GM12878 (cell line): ENCODE measurements around the gene DFFB. TPM values are rescaled to one million over a fixed set of nuclear protein-coding genes. Genes with fewer than 3 reads are reported as not detected.

Source experiments
- ATAC-seq: fragments of 200-7000 bp; cut with Tn5 transposase; 3 replicates; pipeline ENCODE4 v1.9.1; 2020; ENCODE audit warnings: mild to moderate bottlenecking, moderate library complexity
- BruUV-seq: library from RNA; stranded (reverse); fragments of 400-500 nt; replicated peaks from 2 replicates; lab custom pipeline; 2021; lab: Mats Ljungman, UMichigan
- CTCF ChIA-PET: fragments of 300-600 bp; sonication (Branson Sonifier 250); formaldehyde crosslinking; extraction: SDS; loops from one replicate; lab custom pipeline; 2021; ENCODE audit warnings: inconsistent platforms; lab: Yijun Ruan, JAX
- POLR2A ChIA-PET: fragments of 350-600 bp; formaldehyde crosslinking; extraction: SDS; loops from one replicate; lab custom pipeline; 2021; ENCODE audit warnings: inconsistent platforms; lab: Charles Lee
- RAD21 ChIA-PET: fragments of 300-600 bp; sonication (Branson Sonifier 250); formaldehyde crosslinking; loops from one replicate; lab custom pipeline; 2023; ENCODE audit warnings: antibody characterized with exemption; ENCODE audit not compliant: unreplicated experiment; lab: Charles Lee
- SMC1A ChIA-PET: fragments of 300-600 bp; sonication (Branson Sonifier 250); formaldehyde crosslinking; loops from one replicate; lab custom pipeline; 2023; ENCODE audit not compliant: unreplicated experiment, uncharacterized antibody; lab: Charles Lee
- DNase-seq: peaks from one replicate; pipeline ENCODE4 v3.0.0-alpha.2; 2011; ENCODE audit warnings: low read depth, low spot score
- FAIRE-seq: peaks from 3 replicates; lab custom pipeline; 2011; peaks lifted over from hg19 to GRCh38; lab: Jason Lieb, UNC
- H2AFZ ChIP-seq: 2 replicates; pipeline ENCODE4 v1.6.0; 2011; ENCODE audit warnings: low read depth, low read length, control low read depth; ENCODE audit not compliant: control insufficient read depth
- H3K27ac ChIP-seq: 2 replicates; pipeline ENCODE4 v1.5.1; 2011; ENCODE audit warnings: control low read depth; ENCODE audit not compliant: control insufficient read depth, insufficient read depth
- H3K27me3 ChIP-seq, 2 experiments: replicated peaks in 1 of 2; 2 replicates each; pipeline versions ENCODE4 v1.6.0 to v1.6.1; 2011; ENCODE audit warnings: low read length in 1 of 2; ENCODE audit not compliant: control insufficient read depth in 2 of 2, insufficient read depth in 2 of 2
- H3K36me3 ChIP-seq, 2 experiments: 2 replicates each; pipeline ENCODE4 v1.5.1; 2011; ENCODE audit warnings: low read length in 1 of 2; ENCODE audit not compliant: control insufficient read depth in 2 of 2, insufficient read depth in 2 of 2
- H3K4me1 ChIP-seq: 2 replicates; pipeline ENCODE4 v1.6.1; 2011; ENCODE audit warnings: mild to moderate bottlenecking, low read length, moderate library complexity, mixed read lengths; ENCODE audit not compliant: control insufficient read depth, insufficient read depth
- H3K4me2 ChIP-seq: 2 replicates; pipeline ENCODE4 v1.6.0; 2011; ENCODE audit warnings: control low read depth; ENCODE audit not compliant: control insufficient read depth, insufficient read depth
- H3K4me3 ChIP-seq: fragments of 200-600 bp; sonication (generic); 2 replicates; pipeline ENCODE4 v1.5.1; 2016
- H3K79me2 ChIP-seq: 2 replicates; pipeline ENCODE4 v1.6.0; 2011; ENCODE audit warnings: low read length; ENCODE audit not compliant: control insufficient read depth, insufficient read depth
- H3K9ac ChIP-seq: 2 replicates; pipeline ENCODE4 v1.8.0; 2011; ENCODE audit warnings: low read length, control low read depth, mixed read lengths; ENCODE audit not compliant: control insufficient read depth, insufficient read depth
- H3K9me3 ChIP-seq: replicated peaks from 3 replicates; pipeline ENCODE4 v1.5.1; 2011; ENCODE audit warnings: mild to moderate bottlenecking, low read length; ENCODE audit not compliant: control insufficient read depth, insufficient read depth
- H4K20me1 ChIP-seq: 2 replicates; pipeline ENCODE4 v1.6.0; 2011; ENCODE audit not compliant: control insufficient read depth, insufficient read depth
- CREM ChIP-seq: IDR thresholded peaks from 2 replicates; pipeline ENCODE4 v1.6.1; 2014; ENCODE audit warnings: antibody characterized with exemption, low read depth
- EGR1 ChIP-seq, 2 experiments: IDR thresholded peaks; 1 replicate in 1 of 2; 2 replicates in 1 of 2; pipeline ENCODE4 v1.6.1; 2011 to 2012; ENCODE audit warnings: low read depth in 2 of 2, low read length in 2 of 2, borderline replicate concordance in 1 of 2, mild to moderate bottlenecking in 1 of 2, moderate library complexity in 1 of 2
- FOXM1 ChIP-seq: IDR thresholded peaks from 2 replicates; pipeline ENCODE4 v1.6.1; 2012; ENCODE audit warnings: low read depth, mild to moderate bottlenecking, inconsistent platforms, low read length, moderate library complexity
- NBN ChIP-seq: fragments of 450-650 bp; IDR thresholded peaks from 2 replicates; pipeline ENCODE4 v1.6.1; 2016
- NR2C2 ChIP-seq: IDR thresholded peaks from 2 replicates; pipeline ENCODE4 v1.6.1; 2011; ENCODE audit warnings: borderline replicate concordance, low read depth; ENCODE audit not compliant: control insufficient read depth, insufficient read length
- ZNF24 ChIP-seq: fragments of 450-650 bp; IDR thresholded peaks from 2 replicates; pipeline ENCODE4 v1.6.1; 2017; ENCODE audit warnings: antibody characterized with exemption, mild to moderate bottlenecking
- WGBS: methylation state at CpG from one replicate; pipeline ENCODE4 v1.1.6; 2016; ENCODE audit warnings: low lambda C conversion rate; ENCODE audit not compliant: insufficient replicate concordance, insufficient coverage; ENCODE audit errors: missing lambda C conversion rate; 5-methylcytosine and 5-hydroxymethylcytosine counted together
- in situ Hi-C: fragments of 300-500 bp; cut with MboI; formaldehyde crosslinking; loops from 9 replicates; pipeline ENCODE4 v1.14.3; 2018; ENCODE audit warnings: mixed read lengths
- intact Hi-C: fragments of 100-400 bp; cut with micrococcal nuclease; formaldehyde crosslinking; loops from one replicate; pipeline ENCODE4 v1.14.2; 2022; ENCODE audit not compliant: unreplicated experiment
- polyA plus RNA-seq, 11 experiments: library from polyadenylated mRNA; depleted of rRNA in 4 of 11; unstranded in 6 of 11; stranded (reverse) in 5 of 11; fragments of >200 nt; fragmentation: Nextera tagmentation in 4 of 11; fragmentation: Illumina TruSeq in 1 of 11; extraction: Ambion mirVana in 4 of 11; extraction: Trizol in 1 of 11; gene quantifications; 1 replicate in 1 of 11; 2 replicates in 10 of 11; pipeline versions ENCODE4 v1.2.1 to v1.2.3, GENCODE V29; 2011 to 2016; ENCODE audit warnings: inconsistent platforms in 2 of 11, missing spikeins in 2 of 11, low read depth in 1 of 11
- total RNA-seq, 4 experiments: library from RNA; depleted of rRNA in 3 of 4; stranded (reverse); fragments of >200 nt in 3 of 4; fragmentation: Illumina TruSeq in 1 of 4; extraction: Trizol in 1 of 4; gene quantifications; 2 replicates each; pipeline versions ENCODE4 v1.2.1 to v1.2.3, GENCODE V29; 2013 to 2021
- TF ChIP-seq, protein P1 (sequence below), 3 experiments: IDR thresholded peaks in 2 of 3; conservative IDR thresholded peaks in 1 of 3; 2 replicates each; pipeline ENCODE4 v1.5.1; 2011; ENCODE audit warnings: low read depth in 3 of 3, low read length in 3 of 3, mild to moderate bottlenecking in 3 of 3, control low read depth in 2 of 3, moderate library complexity in 2 of 3, inconsistent platforms in 1 of 3, mixed read lengths in 1 of 3; ENCODE audit not compliant: control insufficient read depth in 2 of 3, insufficient read depth in 1 of 3; ENCODE audit errors: extremely low read depth in 1 of 3

DFFB gene
- total and polyA plus RNA-seq, 10 of the 15 experiments (the other 5 are each of a cell fraction or from before 2014, with no cell fraction given), result 2.7 to 10.7 (median 6.5) TPM

DNA sequence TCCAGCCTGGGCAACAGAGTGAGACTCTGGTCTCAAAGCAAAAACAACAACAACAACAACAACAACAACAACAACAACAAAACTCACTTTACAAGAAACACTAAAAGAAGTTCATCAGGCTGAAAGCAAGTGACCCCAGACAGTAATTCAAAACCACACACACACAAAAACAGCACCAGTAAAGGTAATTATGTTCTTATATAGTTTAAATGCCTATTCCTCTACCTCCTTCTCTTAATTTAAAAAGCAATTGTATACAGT is 41.1 kb downstream of the DFFB start (continued):
- no peak for TF ChIP-seq ZNF24
- no peak for TF ChIP-seq FOXM1

DNA sequence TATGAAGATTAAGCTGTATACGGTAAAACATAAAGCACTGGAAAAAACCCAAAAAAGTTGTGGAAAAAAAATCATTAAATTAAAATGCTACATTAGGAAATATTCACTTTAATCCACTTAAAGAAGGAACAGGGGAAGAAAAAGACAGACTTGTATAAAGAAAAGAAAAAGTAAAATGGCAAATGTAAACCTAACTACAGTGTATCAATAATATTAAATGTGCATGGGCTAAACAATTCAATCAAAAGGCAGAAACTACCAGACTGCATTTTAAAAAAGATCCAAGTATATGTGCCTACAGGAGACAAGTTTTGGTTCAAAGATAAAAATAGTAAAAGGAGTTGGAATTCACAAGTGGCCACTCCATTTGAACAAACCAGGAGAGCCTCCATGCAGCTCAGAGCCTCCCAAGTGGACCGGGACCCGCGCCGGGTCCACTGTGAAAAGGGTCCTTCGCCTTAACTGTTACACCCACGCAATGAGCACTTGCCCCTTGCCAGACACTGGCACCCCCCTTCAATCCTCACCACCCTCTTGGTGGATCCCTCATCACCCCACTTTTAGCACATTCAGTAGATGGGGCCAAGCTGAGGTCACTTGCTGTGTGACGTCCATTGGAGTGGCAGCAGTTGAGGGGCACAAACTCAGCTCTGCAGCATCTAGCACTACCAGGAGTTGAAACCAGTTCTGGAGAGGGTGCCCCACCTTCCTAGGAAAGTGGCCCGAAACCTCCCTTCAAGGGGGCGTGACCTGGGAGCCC is 41.9 kb downstream of the DFFB start:
- Histone ChIP-seq H3K4me2 (peak overlapping the region; percentile 88), H3K4me3 (peak overlapping the region; percentile 82), H4K20me1 (no peaks in the 10 kb centered on the region), H3K36me3 (no peaks in the 10 kb centered on the region; a peak in 1 of 4 replicates), H3K79me2 (peaks cover 30% of the 10 kb centered on the region), H3K4me1 (no peaks in the 10 kb centered on the region), H3K9ac (peak overlapping the region; percentile 87; the same call in 1 of the 2 replicates), H3K9me3 (no peaks in the 10 kb centered on the region; the same call in 2 of the 3 replicates), H2AFZ (peak overlapping the region; percentile 57), H3K27me3 (no peaks in the 10 kb centered on the region)
- intact Hi-C loops, result no loop called here
- SMC1A ChIA-PET, result interaction anchor here (0.7 to 1.4 kb wide), 4 partner anchors 8 to 42 kb away, joined by 3 to 7 read pairs (median 4); partner anchors contain the start of genes CEP104 and DFFB
- RAD21 ChIA-PET, result interaction anchor here (0.8 to 1.5 kb wide), 6 partner anchors 11 to 127 kb away, joined by 3 to 6 read pairs (median 4); partner anchors contain the start of genes DFFB and LRRC47
- POLR2A ChIA-PET, result interaction anchor here (0.7 kb wide), 1 partner anchor 19 kb away, joined by 3 read pairs; no protein-coding TSS in a partner anchor
- no TSS peak for BruUV-seq
- FAIRE-seq (no peak), DNase-seq (no peak)
- TF ChIP-seq CREM (0 out of 2 replicates have a peak, but pooled peaks have one; percentile 9), NBN (no peak), EGR1 (IDR thresholded peaks at IDR 0.05; ENCODE audit: borderline replicate concordance in 1 of 2, low read depth in 2 of 2, low read length in 2 of 2) (peak in 1 of 2 experiments; percentile 56; a peak in 1 of 3 replicates), NR2C2 (no peak)
- TF ChIP-seq, protein P1, sequence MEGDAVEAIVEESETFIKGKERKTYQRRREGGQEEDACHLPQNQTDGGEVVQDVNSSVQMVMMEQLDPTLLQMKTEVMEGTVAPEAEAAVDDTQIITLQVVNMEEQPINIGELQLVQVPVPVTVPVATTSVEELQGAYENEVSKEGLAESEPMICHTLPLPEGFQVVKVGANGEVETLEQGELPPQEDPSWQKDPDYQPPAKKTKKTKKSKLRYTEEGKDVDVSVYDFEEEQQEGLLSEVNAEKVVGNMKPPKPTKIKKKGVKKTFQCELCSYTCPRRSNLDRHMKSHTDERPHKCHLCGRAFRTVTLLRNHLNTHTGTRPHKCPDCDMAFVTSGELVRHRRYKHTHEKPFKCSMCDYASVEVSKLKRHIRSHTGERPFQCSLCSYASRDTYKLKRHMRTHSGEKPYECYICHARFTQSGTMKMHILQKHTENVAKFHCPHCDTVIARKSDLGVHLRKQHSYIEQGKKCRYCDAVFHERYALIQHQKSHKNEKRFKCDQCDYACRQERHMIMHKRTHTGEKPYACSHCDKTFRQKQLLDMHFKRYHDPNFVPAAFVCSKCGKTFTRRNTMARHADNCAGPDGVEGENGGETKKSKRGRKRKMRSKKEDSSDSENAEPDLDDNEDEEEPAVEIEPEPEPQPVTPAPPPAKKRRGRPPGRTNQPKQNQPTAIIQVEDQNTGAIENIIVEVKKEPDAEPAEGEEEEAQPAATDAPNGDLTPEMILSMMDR (IDR thresholded peaks at IDR 0.05 in 2 of 3, conservative IDR thresholded peaks at IDR 0.05 in 1 of 3; ENCODE audit: control insufficient read depth in 2 of 3, extremely low read depth in 1 of 3, insufficient read depth in 1 of 3, low read depth in 3 of 3, low read length in 3 of 3), result 0 out of 6 replicates have a peak, but pooled peaks of 1 of the 3 experiments have one; percentile 10
- TF ChIP-seq, all 136 proteins: peak for 3
- no peak for ATAC-seq
- CTCF ChIA-PET, result interaction anchor here (0.9 to 1.8 kb wide), 3 partner anchors 8 to 51 kb away, joined by 3 to 9 read pairs (median 4); partner anchors contain the start of genes CEP104 and DFFB
- WGBS, result 29% methylated on average over 10 of the region's 10 CpGs
- H3K27ac ChIP-seq, result peak overlapping the region; percentile 93
- in situ Hi-C loops, result no loop called here
